Activated CD4-positive, alpha-beta memory T cell treated with anti-CD3 and anti-CD28 coated beads, Interleukin-2, amount 10 ng/mL, durations not matched to agents 7 days and 5 days (primary cell): ENCODE results near the gene WFDC6. TPM values are rescaled to one million over a fixed set of nuclear protein-coding genes. Genes with fewer than 3 reads are reported as not detected.
"Not testable (repeated sequence)": the region's sequence is repeated elsewhere in the genome, so short reads cannot be mapped to it uniquely, and the experiment has no call there.

Experiments
- CTCF ChIA-PET: fragments of 350-600 bp; sonication (Branson Sonifier 250); formaldehyde crosslinking; loops from one replicate; lab custom pipeline; 2021; ENCODE audit warnings: antibody characterized with exemption, inconsistent platforms; lab: Charles Lee
- POLR2A ChIA-PET: fragments of 350-600 bp; sonication (Branson Sonifier 250); formaldehyde crosslinking; loops from one replicate; lab custom pipeline; 2021; ENCODE audit warnings: antibody characterized with exemption; lab: Charles Lee
- DNase-seq: peaks from one replicate; pipeline ENCODE4 v3.0.0-alpha.2; 2020
- H3K27ac Mint-ChIP-seq: one replicate; pipeline ENCODE4 v1.8.0; 2021; ENCODE audit warnings: mild to moderate bottlenecking, mixed read lengths
- H3K27me3 Mint-ChIP-seq: one replicate; pipeline ENCODE4 v1.8.0; 2021; ENCODE audit warnings: mixed read lengths
- H3K36me3 Mint-ChIP-seq: one replicate; pipeline ENCODE4 v1.8.0; 2021; ENCODE audit warnings: low read depth, mixed read lengths
- H3K4me1 Mint-ChIP-seq: one replicate; pipeline ENCODE4 v1.8.0; 2021; ENCODE audit warnings: mixed read lengths
- H3K4me3 Mint-ChIP-seq: one replicate; pipeline ENCODE4 v1.8.0; 2021; ENCODE audit warnings: mild to moderate bottlenecking, mixed read lengths
- H3K9me3 Mint-ChIP-seq: one replicate; pipeline ENCODE4 v1.8.0; 2021; ENCODE audit warnings: mixed read lengths
- total RNA-seq, 2 experiments: library from RNA; stranded (reverse); gene quantifications; one replicate each; pipeline ENCODE4 v1.2.3, GENCODE V29; 2021

Gene WFDC6
- total RNA-seq, result not detected

GRCh38 chr20:45539382-45539781 is at the start of gene WFDC6:
Gene WFDC6 (minus strand): TSS chr20:45539482. CDS start chr20:45539407, 75 bp downstream.
- CTCF ChIA-PET, result interaction anchor here (1.6 kb wide), 1 partner anchor 232 kb away, joined by 4 read pairs; no protein-coding TSS in a partner anchor

GRCh38 chr20:45588800-45589199 is 49.5 kb upstream of the WFDC6 start:
- Mint-ChIP-seq H3K27ac (no peak overlapping the region), H3K9me3 (no peaks in the 10 kb centered on the region), H3K4me1 (no peaks in the 10 kb centered on the region), H3K27me3 (peaks cover 21% of the 10 kb centered on the region), H3K4me3 (no peak overlapping the region), H3K36me3 (no peaks in the 10 kb centered on the region)
- CTCF ChIA-PET, result interaction anchor here (0.5 to 1.4 kb wide), 2 partner anchors 182 to 464 kb away, joined by 3 to 6 read pairs; no protein-coding TSS in a partner anchor
- POLR2A ChIA-PET, result no interaction called here
- DNase-seq, result no peak

More at GRCh38 chr20:45539382-45539781, at the start of gene WFDC6:
- POLR2A ChIA-PET, result no interaction called here
- Mint-ChIP-seq H3K27ac (no peak within 1 kb of the TSS), H3K4me1 (no peaks in the 10 kb centered on the region), H3K9me3 (no peaks in the 10 kb centered on the region), H3K4me3 (no peak within 1 kb of the TSS), H3K36me3 (no peaks in the 10 kb centered on the region), H3K27me3 (peaks cover 28% of the 10 kb centered on the region)
- no peak for DNase-seq

DNA sequence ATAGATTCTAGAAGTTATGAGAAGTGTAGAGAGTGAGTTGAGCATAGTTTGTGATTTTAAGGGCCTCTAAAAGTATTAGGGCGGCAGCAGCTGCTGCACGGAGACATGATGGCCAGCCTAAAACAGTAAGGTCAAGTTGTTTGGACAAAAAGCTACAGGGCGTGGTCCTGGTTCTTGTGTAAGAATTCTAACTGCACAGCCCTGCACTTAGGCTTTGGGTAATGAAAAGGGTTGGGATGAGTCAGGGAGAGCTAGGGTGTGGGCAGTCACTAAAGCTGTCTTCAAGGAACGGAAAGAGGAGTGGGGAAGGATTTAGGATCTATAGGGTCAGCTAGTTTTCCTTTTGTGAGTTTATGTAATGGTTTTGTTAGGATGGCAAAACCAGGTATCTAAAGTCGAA is 46.7 kb upstream of the WFDC6 start:
- H3K36me3 Mint-ChIP-seq, H3K27ac Mint-ChIP-seq, H3K4me3 Mint-ChIP-seq, H3K4me1 Mint-ChIP-seq, CTCF ChIA-PET, H3K9me3 Mint-ChIP-seq, POLR2A ChIA-PET, DNase-seq: not testable (repeated sequence)
- H3K27me3 Mint-ChIP-seq, result peaks cover 22% of the 10 kb centered on the region

GRCh38 chr20:45584294-45584693 is 45.0 kb upstream of the WFDC6 start:
- H3K36me3 Mint-ChIP-seq, POLR2A ChIA-PET, H3K4me1 Mint-ChIP-seq, DNase-seq, H3K4me3 Mint-ChIP-seq, CTCF ChIA-PET, H3K9me3 Mint-ChIP-seq, H3K27ac Mint-ChIP-seq: not testable (repeated sequence)
- H3K27me3 Mint-ChIP-seq, result peaks cover 22% of the 10 kb centered on the region

- no peaks in the 10 kb centered on the region for H3K36me3 Mint-ChIP-seq
- H3K4me1 Mint-ChIP-seq, result no peaks in the 10 kb centered on the region
- no peak overlapping the region for H3K4me3 Mint-ChIP-seq
- ChIA-PET POLR2A (no interaction called here), CTCF (no interaction called here)
- peaks cover 21% of the 10 kb centered on the region for H3K27me3 Mint-ChIP-seq
- H3K9me3 Mint-ChIP-seq, result no peaks in the 10 kb centered on the region
- no peak for DNase-seq
- no peak overlapping the region for H3K27ac Mint-ChIP-seq
Observed at GRCh38 chr20:45583502-45583901, 44.2 kb upstream of the WFDC6 start.

DNA sequence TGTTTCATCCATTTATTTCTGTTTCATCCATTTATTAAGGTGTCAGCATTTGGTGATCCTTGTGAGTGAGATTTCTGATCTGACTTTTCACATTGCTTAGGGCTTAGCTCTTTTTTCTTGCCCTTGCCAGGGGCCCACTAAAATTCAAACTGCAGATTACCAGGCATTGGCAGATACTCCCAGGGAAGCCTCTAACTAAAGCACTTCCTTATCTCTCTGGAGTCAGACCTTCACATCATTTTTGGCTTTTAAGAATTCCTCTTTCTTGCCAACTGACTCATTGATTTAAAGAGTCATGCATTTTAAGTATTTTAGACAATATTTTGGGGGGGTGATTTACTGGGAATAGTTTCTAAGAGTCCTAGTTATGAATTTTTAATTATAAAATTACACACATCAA is 42.4 kb upstream of the WFDC6 start:
- ChIA-PET POLR2A (no interaction called here), CTCF (interaction anchor here (0.7 kb wide), 1 partner anchor 285 kb away, joined by 4 read pairs; no protein-coding TSS in a partner anchor)
- H3K4me3 Mint-ChIP-seq, result no peak overlapping the region
- no peaks in the 10 kb centered on the region for H3K4me1 Mint-ChIP-seq
- no peak overlapping the region for H3K27ac Mint-ChIP-seq
- no peak for DNase-seq
- H3K9me3 Mint-ChIP-seq, result no peaks in the 10 kb centered on the region
- no peaks in the 10 kb centered on the region for H3K36me3 Mint-ChIP-seq
- H3K27me3 Mint-ChIP-seq, result peaks cover 24% of the 10 kb centered on the region

DNA sequence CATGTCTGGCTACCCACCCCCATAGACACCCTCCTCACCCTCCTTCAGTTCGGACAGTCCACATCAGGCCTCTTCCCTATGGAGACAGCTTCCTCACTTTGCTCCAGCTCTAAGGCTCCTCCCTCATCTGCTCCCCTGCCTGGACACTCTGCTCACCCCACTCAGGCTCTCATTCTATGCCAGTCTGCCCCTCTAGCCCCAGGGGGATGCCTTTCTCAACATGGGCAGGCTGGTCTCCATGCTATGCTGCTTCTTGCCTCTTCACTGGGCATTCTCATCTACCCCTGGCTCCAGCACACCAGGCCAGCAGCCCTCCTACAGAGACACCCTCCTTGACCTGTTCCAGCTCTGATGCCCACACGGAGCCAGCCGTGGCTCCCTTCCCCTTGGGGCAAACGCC is 39.9 kb upstream of the WFDC6 start, which contains the start of gene WFDC8:
Gene WFDC8 (minus strand): TSS at position 101 of the 400 bp plus-strand sequence. CDS start 37 bp downstream, at position 64.
- Mint-ChIP-seq H3K27me3 (peaks cover 24% of the 10 kb centered on the region), H3K36me3 (no peaks in the 10 kb centered on the region), H3K27ac (no peak within 1 kb of the TSS), H3K9me3 (no peaks in the 10 kb centered on the region), H3K4me1 (no peaks in the 10 kb centered on the region), H3K4me3 (no peak within 1 kb of the TSS)
- POLR2A ChIA-PET, result no interaction called here
- CTCF ChIA-PET, result no interaction called here
- DNase-seq, result no peak

DNA sequence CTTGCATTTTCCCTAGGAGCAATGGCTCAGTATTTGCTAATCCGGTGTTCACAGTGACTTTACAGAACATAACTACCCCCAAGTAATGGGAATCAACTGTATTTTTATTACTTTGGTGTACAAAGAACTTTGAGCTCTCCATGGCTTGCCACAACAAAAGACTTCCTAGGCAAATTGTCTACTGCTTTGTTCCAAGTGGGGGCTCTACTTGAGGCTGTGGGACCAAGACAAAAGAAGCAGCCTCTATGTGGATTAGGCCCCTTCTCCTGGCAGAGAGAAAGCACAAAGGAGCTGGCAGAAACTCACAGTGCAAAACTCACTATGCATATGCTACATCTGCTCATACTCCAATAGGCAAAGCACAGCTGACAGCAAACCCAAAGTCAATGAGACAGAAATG is 38.9 kb upstream of the WFDC6 start:
- no peaks in the 10 kb centered on the region for H3K4me1 Mint-ChIP-seq
- no peak overlapping the region for H3K4me3 Mint-ChIP-seq
- no peaks in the 10 kb centered on the region for H3K9me3 Mint-ChIP-seq
- CTCF ChIA-PET, result no interaction called here
- DNase-seq, result no peak
- POLR2A ChIA-PET, result no interaction called here
- H3K27me3 Mint-ChIP-seq, result peaks cover 22% of the 10 kb centered on the region
- no peak overlapping the region for H3K27ac Mint-ChIP-seq
- no peaks in the 10 kb centered on the region for H3K36me3 Mint-ChIP-seq

DNA sequence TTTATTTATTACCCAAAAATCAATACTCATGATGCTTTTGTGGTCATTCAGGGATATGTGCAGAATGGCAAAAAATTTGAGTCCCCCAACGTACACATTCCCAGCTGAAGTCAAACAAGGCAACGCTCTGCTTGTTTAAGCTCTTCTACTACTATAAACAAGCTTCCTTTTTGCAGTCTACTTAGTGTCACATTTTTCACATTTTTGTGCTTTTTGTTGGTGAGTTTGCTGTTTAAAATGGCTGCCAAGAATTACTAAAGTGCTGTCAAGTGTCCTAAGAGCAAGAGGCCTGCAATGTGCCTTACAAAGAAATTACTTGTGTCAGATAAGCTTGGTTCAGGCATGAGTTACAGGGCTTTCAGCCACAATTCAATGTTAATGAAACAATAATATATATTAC is 37.7 kb upstream of the WFDC6 start:
- ChIA-PET CTCF (no interaction called here), POLR2A (no interaction called here)
- no peak for DNase-seq
- H3K36me3 Mint-ChIP-seq, result no peaks in the 10 kb centered on the region
- H3K4me1 Mint-ChIP-seq, result no peaks in the 10 kb centered on the region
- peaks cover 23% of the 10 kb centered on the region for H3K27me3 Mint-ChIP-seq
- H3K4me3 Mint-ChIP-seq, result no peak overlapping the region
- no peak overlapping the region for H3K27ac Mint-ChIP-seq
- no peaks in the 10 kb centered on the region for H3K9me3 Mint-ChIP-seq

GRCh38 chr20:45575931-45576330 is 36.6 kb upstream of the WFDC6 start:
- H3K9me3 Mint-ChIP-seq, result no peaks in the 10 kb centered on the region
- CTCF ChIA-PET, result no interaction called here
- peaks cover 25% of the 10 kb centered on the region for H3K27me3 Mint-ChIP-seq
- POLR2A ChIA-PET, result no interaction called here
- no peak overlapping the region for H3K4me3 Mint-ChIP-seq
- no peaks in the 10 kb centered on the region for H3K4me1 Mint-ChIP-seq
- no peaks in the 10 kb centered on the region for H3K36me3 Mint-ChIP-seq
- no peak overlapping the region for H3K27ac Mint-ChIP-seq
- no peak for DNase-seq

DNA sequence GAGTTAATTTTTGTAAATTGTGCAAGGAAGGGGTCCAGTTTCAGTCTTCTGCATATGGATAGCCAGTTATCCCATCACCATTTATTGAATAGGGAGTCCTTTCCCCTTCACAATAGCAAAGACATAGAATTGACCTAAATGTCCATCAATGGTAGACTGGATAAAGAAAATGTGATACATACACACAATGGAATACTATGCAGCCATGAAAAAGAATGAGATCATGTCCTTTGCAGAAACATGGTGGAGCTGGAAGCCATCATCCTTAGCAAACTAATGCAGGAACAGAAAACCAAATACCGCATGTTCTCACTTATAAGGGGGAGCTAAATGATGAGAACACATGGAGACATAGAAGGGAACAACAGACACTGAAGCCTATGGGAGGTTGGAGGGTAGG is 30.4 kb upstream of the WFDC6 start:
- CTCF ChIA-PET, H3K4me1 Mint-ChIP-seq, H3K4me3 Mint-ChIP-seq, H3K9me3 Mint-ChIP-seq, DNase-seq, H3K36me3 Mint-ChIP-seq, POLR2A ChIA-PET, H3K27ac Mint-ChIP-seq: not testable (repeated sequence)
- peaks cover 20% of the 10 kb centered on the region for H3K27me3 Mint-ChIP-seq

DNA sequence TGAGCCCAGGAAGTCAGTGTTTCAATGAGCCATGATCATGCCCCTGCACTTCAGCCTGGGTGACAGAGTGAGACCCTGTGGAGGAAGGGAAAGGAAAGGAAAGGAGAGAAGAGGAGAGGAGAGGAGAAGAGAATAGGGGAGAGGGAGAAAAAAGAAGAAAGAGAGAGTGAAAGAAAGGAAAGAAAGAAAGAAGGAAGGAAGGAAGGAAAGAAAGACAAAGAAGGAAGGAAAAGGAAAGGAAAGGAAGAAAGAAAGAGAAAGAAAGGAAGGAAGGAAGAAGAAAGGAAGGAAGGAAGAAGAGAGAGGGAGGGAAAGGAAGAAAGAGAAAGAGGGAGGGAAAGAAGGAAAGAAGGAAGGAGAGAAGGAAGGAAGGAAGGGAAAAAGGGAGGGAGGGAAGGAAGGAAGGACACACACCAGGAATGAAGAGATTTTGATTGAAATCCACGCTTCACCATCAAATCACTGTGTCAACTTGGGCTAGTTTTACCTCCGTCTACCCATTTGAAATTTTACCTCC is 25.5 kb upstream of the WFDC6 start:
- ChIA-PET CTCF (interaction anchor here (0.7 kb wide), 1 partner anchor 202 kb away, joined by 4 read pairs; the partner anchor contains the start of gene SYS1), POLR2A (no interaction called here)
- Mint-ChIP-seq H3K4me1 (no peaks in the 10 kb centered on the region), H3K36me3 (no peaks in the 10 kb centered on the region), H3K9me3 (peaks cover 2% of the 10 kb centered on the region), H3K27me3 (peaks cover 10% of the 10 kb centered on the region), H3K4me3 (no peak overlapping the region), H3K27ac (no peak overlapping the region)
- no peak for DNase-seq

DNA sequence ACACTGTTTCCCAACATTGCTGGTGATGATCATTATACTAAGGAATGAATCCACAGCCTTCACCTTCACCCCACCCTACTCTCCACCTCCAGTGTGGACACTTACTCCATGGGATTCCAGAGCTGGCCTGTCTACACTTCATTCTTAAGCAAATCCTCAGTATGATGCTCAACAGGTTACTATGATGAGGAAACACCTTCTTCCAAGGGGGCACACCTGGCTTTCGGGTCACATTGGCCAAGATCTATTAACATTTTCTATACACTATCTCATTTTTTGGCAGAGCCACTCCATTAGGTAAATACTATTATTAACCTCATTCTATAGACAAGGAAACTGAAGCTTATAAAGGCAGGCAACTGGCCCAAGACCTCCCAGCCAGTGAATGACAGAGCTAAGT is 15.9 kb upstream of the WFDC6 start:
- H3K9me3 Mint-ChIP-seq, result no peaks in the 10 kb centered on the region
- no peak overlapping the region for H3K27ac Mint-ChIP-seq
- POLR2A ChIA-PET, result no interaction called here
- CTCF ChIA-PET, result no interaction called here
- H3K27me3 Mint-ChIP-seq, result peaks cover 20% of the 10 kb centered on the region
- no peaks in the 10 kb centered on the region for H3K4me1 Mint-ChIP-seq
- H3K36me3 Mint-ChIP-seq, result no peaks in the 10 kb centered on the region
- DNase-seq, result no peak
- H3K4me3 Mint-ChIP-seq, result no peak overlapping the region

- no peaks in the 10 kb centered on the region for H3K36me3 Mint-ChIP-seq
- H3K4me1 Mint-ChIP-seq, result no peaks in the 10 kb centered on the region
- no peak for DNase-seq
- ChIA-PET CTCF (no interaction called here), POLR2A (no interaction called here)
- H3K27me3 Mint-ChIP-seq, result peaks cover 19% of the 10 kb centered on the region
- H3K4me3 Mint-ChIP-seq, result no peak overlapping the region
- no peak overlapping the region for H3K27ac Mint-ChIP-seq
- no peaks in the 10 kb centered on the region for H3K9me3 Mint-ChIP-seq
Observed at GRCh38 chr20:45552456-45552855, 13.2 kb upstream of the WFDC6 start.
